HepG2 (cell line): ENCODE measurements around the gene STK11. TPM values are rescaled to one million over a fixed set of nuclear protein-coding genes. Genes with fewer than 3 reads are reported as not detected.
A peak's percentile ranks its signal among the peaks of the same experiment; 100 is the strongest.

Experiments
- FOXK1 ChIP-seq: sonication (generic); formaldehyde crosslinking; IDR thresholded peaks from 2 replicates; pipeline ENCODE4 v1.4.0; 2020; ENCODE audit warnings: low read depth, missing genetic modification reagents, borderline replicate concordance
- KDM6A ChIP-seq: IDR thresholded peaks from 2 replicates; pipeline ENCODE4 v1.6.1; 2016; ENCODE audit warnings: low read depth
- NCOR1 ChIP-seq: fragments of 200-600 bp; sonication (generic); IDR thresholded peaks from 2 replicates; pipeline ENCODE4 v1.7.0; 2017; ENCODE audit warnings: antibody characterized with exemption, low read length, borderline replicate concordance
- NR1H2 ChIP-seq: sonication (generic); formaldehyde crosslinking; IDR thresholded peaks from 2 replicates; pipeline ENCODE4 v1.8.1; 2022; ENCODE audit warnings: low read depth, missing genetic modification reagents, borderline replicate concordance
- RFX5 ChIP-seq: IDR thresholded peaks from 2 replicates; pipeline ENCODE4 v1.6.1; 2011; ENCODE audit warnings: low read depth, low read length, improper control_type of control experiment
- TBX2 ChIP-seq: sonication (generic); formaldehyde crosslinking; IDR thresholded peaks from 2 replicates; pipeline ENCODE4 v1.5.0; 2020; ENCODE audit warnings: missing genetic modification reagents, mild to moderate bottlenecking, borderline replicate concordance
- ZKSCAN5 ChIP-seq: sonication (generic); formaldehyde crosslinking; IDR thresholded peaks from 2 replicates; pipeline ENCODE4 v1.5.1; 2020; ENCODE audit warnings: mild to moderate bottlenecking, missing genetic modification reagents
- polyA plus RNA-seq, 8 experiments: library from polyadenylated mRNA; depleted of rRNA in 3 of 8; stranded (reverse) in 7 of 8; unstranded in 1 of 8; fragments of >200 nt; fragmentation: Illumina TruSeq in 4 of 8; extraction: Trizol in 4 of 8; gene quantifications; 2 replicates each; pipeline versions ENCODE4 v1.2.1 to v1.2.3, GENCODE V29; 2011 to 2016; ENCODE audit warnings: low read depth in 4 of 8, missing spikeins in 1 of 8, mixed read lengths in 1 of 8; ENCODE audit not compliant: insufficient read depth in 1 of 8
- total RNA-seq, 5 experiments: library from RNA; depleted of rRNA; stranded (reverse); fragments of >200 nt; fragmentation: Illumina TruSeq; extraction: Trizol; gene quantifications; 2 replicates each; pipeline ENCODE4 v1.2.3, GENCODE V29; 2016; ENCODE audit warnings: low read depth in 1 of 5
- TF ChIP-seq, protein P1 (sequence below): sonication (generic); formaldehyde crosslinking; IDR thresholded peaks from 2 replicates; pipeline ENCODE4 v1.4.0; 2020; ENCODE audit warnings: mild to moderate bottlenecking, missing genetic modification reagents
- TF ChIP-seq, protein P2 (sequence below): sonication (generic); formaldehyde crosslinking; IDR thresholded peaks from 2 replicates; pipeline ENCODE4 v1.4.0; 2020; ENCODE audit warnings: mild to moderate bottlenecking, missing genetic modification reagents
- TF ChIP-seq, protein P3 (sequence below): sonication (generic); formaldehyde crosslinking; IDR thresholded peaks from 2 replicates; pipeline ENCODE4 v1.8.0; 2022; ENCODE audit warnings: missing genetic modification reagents, mild to moderate bottlenecking, inconsistent platforms, borderline replicate concordance

Gene STK11
- total and polyA plus RNA-seq, 2 of the 13 experiments (the other 11 are each of a cell fraction or from before 2014, with no cell fraction given) = 27.5 to 43.6 TPM

DNA sequence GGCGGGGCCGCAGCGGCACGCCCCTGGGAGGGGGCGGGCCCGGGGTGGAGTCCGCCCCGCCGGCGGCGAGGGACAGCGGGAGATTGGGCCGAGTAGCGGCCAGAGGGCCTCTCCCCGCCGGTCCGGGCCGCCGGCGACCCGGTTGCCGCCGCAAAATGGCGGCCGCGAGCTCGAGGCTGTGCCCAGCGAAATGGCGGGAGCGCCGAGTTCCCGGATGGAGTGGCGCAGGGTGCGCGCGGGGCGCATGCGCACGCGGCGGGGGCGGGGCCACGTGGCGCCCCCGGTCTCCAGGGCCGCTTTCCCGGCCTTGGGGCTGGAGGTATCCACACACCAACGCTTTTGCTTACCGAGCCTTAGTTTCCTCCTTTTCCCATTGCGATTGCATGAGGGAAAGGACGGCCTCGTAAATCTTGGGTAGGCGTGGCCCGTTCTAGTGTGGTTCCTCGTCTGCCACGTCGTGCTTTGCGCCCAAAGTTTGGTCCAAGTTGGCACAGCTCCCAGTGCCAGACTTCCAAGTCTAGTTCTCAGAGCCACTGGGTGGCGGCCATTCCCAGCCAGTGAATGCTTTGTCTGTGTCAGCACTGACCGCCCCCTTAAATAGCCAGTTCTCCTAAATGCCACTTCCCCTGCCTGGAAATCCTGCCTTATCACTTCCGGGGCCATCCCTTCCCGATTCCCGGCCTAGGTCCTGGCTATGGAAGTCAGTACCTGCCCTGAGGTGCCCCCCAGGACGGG is 64.1 kb downstream of the STK11 start (continued):
- peak; percentile 47; the same call in 1 of the 2 replicates for TF ChIP-seq TBX2 (CRISPR knock-in tag)
- no peak for TF ChIP-seq FOXK1 (CRISPR knock-in tag)
- TF ChIP-seq KDM6A (CRISPR knock-in tag) = no peak
- TF ChIP-seq ZKSCAN5 (CRISPR knock-in tag) = no peak
- TF ChIP-seq, protein P1, sequence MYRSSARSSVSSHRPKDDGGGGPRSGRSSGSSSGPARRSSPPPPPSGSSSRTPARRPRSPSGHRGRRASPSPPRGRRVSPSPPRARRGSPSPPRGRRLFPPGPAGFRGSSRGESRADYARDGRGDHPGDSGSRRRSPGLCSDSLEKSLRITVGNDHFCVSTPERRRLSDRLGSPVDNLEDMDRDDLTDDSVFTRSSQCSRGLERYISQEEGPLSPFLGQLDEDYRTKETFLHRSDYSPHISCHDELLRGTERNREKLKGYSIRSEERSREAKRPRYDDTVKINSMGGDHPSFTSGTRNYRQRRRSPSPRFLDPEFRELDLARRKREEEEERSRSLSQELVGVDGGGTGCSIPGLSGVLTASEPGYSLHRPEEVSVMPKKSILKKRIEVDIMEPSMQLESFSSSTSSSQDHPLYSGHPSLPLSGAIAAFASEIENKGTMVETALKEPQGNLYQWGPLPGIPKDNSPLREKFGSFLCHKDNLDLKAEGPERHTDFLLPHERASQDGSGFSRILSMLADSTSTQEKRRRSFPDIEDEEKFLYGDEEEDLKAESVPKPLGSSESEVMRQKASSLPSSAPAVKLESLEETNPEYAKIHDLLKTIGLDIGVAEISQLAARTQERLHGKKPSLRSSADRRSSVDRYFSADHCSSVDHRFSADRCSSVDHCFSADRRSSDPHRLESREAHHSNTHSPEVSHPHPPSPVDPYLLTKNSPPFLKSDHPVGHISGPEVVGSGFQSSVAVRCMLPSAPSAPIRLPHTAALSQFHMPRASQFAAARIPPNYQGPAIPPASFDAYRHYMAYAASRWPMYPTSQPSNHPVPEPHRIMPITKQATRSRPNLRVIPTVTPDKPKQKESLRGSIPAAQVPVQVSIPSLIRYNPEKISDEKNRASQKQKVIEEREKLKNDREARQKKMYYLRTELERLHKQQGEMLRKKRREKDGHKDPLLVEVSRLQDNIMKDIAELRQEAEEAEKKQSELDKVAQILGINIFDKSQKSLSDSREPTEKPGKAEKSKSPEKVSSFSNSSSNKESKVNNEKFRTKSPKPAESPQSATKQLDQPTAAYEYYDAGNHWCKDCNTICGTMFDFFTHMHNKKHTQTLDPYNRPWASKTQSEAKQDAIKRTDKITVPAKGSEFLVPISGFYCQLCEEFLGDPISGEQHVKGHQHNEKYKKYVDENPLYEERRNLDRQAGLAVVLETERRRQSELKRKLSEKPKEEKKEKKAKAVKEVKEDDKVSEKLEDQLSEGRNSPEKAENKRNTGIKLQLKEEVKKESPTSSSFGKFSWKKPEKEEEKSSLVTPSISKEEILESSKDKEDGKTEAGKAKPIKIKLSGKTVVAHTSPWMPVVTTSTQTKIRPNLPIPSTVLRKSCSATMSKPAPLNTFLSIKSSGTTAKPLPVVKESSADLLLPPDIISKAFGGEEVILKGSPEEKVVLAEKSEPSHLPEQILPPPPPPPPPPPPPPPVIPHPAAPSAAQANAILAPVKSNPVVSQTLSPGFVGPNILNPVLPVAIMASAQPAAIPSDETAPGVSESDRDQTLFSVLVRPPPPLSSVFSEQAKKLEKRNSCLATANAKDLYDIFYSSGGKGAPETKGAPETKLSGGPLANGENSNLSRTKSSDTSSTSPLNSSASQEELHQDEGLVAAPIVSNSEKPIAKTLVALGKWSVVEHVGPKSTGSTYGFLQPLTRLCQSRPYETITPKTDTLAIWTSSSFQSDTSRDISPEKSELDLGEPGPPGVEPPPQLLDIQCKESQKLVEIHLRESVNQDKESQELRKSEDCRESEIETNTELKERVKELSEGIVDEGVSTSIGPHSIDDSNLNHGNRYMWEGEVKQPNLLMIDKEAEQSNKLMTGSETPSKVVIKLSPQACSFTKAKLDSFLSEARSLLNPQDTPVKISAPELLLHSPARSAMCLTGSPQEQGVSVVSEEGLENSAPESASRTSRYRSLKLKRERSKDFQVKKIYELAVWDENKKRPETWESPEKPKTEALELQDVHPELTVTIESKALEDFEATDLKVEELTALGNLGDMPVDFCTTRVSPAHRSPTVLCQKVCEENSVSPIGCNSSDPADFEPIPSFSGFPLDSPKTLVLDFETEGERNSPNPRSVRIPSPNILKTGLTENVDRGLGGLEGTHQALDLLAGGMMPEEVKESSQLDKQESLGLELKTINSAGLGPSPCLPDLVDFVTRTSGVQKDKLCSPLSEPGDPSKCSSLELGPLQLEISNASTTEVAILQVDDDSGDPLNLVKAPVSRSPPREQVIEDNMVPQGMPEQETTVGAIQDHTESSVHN (CRISPR knock-in tag) = no peak
- no peak for TF ChIP-seq NR1H2
- TF ChIP-seq NCOR1 = no peak
- TF ChIP-seq, protein P2, sequence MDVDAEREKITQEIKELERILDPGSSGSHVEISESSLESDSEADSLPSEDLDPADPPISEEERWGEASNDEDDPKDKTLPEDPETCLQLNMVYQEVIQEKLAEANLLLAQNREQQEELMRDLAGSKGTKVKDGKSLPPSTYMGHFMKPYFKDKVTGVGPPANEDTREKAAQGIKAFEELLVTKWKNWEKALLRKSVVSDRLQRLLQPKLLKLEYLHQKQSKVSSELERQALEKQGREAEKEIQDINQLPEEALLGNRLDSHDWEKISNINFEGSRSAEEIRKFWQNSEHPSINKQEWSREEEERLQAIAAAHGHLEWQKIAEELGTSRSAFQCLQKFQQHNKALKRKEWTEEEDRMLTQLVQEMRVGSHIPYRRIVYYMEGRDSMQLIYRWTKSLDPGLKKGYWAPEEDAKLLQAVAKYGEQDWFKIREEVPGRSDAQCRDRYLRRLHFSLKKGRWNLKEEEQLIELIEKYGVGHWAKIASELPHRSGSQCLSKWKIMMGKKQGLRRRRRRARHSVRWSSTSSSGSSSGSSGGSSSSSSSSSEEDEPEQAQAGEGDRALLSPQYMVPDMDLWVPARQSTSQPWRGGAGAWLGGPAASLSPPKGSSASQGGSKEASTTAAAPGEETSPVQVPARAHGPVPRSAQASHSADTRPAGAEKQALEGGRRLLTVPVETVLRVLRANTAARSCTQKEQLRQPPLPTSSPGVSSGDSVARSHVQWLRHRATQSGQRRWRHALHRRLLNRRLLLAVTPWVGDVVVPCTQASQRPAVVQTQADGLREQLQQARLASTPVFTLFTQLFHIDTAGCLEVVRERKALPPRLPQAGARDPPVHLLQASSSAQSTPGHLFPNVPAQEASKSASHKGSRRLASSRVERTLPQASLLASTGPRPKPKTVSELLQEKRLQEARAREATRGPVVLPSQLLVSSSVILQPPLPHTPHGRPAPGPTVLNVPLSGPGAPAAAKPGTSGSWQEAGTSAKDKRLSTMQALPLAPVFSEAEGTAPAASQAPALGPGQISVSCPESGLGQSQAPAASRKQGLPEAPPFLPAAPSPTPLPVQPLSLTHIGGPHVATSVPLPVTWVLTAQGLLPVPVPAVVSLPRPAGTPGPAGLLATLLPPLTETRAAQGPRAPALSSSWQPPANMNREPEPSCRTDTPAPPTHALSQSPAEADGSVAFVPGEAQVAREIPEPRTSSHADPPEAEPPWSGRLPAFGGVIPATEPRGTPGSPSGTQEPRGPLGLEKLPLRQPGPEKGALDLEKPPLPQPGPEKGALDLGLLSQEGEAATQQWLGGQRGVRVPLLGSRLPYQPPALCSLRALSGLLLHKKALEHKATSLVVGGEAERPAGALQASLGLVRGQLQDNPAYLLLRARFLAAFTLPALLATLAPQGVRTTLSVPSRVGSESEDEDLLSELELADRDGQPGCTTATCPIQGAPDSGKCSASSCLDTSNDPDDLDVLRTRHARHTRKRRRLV (CRISPR knock-in tag) = no peak
- TF ChIP-seq RFX5 = no peak
- TF ChIP-seq, protein P3, sequence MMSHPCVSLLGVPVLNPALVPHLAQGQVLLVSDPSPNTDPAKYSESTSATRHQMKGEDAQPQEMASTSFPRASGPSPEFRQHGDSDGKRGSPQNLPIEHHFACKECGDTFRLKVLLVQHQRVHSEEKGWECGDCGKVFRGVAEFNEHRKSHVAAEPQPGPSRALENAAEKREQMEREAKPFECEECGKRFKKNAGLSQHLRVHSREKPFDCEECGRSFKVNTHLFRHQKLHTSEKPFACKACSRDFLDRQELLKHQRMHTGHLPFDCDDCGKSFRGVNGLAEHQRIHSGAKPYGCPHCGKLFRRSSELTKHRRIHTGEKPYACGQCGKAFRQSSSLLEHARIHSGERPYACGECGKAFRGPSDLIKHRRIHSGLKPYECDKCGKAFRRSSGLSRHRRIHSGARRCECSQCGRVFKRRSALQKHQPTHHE (CRISPR knock-in tag) = no peak
